NCI-H69 (cell line): ENCODE data around the gene GGN.
A peak's percentile ranks its signal among the peaks of the same experiment; 100 is the strongest.

ENCODE experiments used
- DNase-seq: peaks from one replicate; lab custom pipeline; 2025; lab: John Stamatoyannopoulos, UW

Gene GGN

DNA sequence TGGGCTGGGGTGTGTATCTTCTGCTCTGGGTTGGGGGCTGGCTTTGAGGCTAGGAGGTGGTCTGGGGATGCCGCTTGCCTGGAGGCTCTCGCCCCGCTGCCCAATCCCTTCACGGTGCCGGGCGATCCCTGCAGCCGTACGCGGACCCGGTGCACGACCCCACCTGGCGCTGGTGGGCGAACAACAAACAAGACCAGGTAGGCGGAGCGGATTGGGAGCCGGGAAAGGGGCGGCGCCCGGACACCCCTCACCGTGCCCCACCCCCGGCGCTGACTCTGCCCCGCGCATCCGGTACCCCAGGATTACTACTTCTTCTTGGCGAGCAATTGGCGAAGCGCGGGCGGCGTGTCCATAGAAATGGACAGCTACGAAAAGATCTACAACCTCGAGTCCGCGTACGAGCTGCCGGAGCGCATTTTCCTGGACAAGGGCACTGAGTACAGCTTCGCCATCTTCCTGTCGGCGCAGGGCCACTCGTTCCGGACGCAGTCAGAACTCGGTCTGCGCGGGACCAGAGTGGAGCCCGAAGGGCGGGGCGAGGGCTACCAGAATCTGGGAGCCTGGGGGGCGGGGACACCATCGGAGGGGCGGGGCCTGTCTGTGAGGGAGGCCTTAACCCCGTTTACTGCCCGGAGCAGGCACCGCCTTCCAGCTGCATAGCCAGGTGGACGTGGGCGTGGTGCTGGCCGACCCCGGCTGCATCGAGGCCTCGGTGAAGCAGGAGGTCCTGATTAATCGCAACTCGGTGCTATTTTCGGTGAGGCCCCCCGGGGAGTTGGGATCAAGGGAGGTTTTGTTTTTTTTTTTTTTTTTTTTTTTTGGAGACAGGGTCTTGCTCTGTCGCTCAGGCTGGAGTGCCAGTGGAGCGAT, 25.5 kb downstream of the GGN start:
- DNase-seq: peak; percentile 84

DNA sequence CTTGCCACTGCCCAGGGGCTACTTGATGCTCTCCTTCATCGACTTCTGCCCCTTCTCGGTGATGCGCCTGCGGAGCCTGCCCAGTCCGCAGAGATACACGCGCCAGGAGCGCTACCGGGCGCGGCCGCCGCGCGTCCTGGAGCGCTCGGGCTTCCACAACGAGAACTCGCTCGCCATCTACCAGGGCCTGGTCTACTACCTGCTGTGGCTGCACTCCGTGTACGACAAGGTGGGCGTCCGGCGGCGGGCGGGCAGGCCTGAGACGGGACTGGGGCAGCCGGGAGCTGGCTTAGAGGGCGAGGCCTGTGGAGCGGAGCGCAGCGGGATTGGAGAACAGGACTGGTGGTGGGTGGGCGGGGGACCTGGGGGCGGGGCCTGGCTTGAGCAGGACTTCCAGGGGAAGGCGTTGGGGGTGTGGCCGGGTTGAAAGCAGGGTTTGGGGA, 26.2 kb downstream of the GGN start:
- peak; percentile 92 for DNase-seq

DNA sequence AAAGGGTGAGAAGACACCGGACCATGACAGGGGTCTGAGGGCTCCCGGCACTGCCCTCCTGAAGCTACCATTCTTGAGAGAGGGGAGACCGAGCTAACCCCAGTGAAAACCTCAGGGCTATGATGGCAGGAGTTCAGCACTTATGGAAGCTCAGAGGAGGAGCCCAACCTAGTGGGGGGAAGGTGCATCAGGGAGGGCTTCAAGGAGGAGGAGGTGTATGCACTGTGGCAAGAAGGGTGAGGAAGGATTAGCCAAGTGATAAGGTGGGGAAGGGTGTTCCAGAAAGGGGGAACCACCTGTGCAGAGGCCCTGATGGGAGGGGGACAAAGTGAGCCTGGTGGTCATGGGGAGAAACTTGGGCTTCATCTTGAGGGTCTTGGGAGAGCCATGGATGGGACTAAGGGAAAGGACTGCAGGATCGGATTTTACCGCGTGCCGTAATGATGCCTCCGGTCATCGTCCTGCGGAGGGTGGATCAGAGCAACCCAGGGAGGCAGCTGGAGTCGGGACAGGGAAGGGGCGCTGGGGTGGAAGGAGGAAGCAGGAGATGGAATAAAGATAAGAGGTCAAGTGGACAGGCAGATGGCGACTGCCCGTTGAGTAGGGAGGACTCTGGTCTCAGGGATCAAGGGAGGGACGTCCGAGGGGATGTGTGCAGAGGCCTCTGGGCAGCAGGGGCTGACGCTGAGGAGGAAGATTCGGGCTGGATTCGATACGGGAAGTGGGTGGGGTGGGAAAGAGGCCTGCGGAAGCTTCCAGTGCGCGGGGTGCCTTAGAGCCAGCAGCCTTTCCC, 26.8 kb downstream of the GGN start:
- no peak for DNase-seq

DNA sequence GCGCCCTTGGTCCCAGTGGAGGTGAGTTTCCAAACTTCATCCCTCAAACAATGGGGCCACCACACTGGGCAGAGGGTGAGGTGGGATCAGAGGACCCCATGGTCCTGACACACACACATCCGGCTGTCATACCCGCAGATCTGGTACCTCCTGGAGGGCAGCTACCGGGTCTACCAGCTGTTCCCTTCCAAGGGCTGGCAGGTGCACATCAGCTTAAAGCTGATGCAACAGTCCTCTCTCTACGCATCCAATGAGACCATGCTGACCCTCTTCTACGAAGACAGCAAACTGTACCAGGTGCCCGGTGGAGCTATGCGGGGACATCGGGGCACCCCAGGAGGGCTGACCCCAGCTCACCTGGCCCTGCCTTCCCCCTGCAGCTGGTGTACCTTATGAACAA, 27.5 kb downstream of the GGN start:
- DNase-seq: peak; percentile 23

DNA sequence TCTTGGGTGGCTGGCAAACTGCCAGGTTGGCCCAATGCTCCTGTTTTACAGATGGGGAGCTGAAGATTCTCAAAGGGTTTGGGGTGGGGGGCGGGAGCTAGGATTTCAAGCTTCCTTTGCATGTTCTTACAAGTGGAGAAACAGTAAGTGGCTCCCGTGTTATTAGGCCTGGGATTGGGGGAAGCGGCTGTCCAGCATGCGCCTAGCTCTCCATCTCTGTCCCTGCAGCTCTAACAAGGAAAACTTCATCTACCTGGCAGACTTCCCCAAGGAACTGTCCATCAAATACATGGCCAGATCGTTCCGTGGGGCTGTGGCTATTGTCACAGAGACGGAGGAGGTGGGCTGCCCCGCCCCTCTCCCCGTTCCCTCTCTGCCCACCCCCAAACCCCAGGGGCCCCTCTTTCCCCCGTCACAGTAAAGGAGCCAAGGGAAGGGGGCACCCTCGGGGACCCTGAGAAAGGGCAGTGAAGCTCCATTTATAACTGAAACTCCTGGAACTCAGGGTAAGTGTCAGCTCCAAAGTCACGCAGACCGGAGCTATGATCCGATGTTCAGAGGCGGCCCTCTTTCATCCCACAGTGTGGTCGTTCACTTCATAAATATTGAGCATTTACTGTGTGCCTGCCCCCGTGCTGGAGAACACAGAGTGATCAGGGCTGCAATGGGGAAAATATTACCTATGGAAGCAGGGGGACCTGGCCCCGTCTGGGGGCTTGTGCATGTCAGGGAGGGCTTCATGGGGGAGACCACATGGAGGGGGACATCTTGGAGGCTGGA, 28.4 kb downstream of the GGN start:
- no peak for DNase-seq

DNA sequence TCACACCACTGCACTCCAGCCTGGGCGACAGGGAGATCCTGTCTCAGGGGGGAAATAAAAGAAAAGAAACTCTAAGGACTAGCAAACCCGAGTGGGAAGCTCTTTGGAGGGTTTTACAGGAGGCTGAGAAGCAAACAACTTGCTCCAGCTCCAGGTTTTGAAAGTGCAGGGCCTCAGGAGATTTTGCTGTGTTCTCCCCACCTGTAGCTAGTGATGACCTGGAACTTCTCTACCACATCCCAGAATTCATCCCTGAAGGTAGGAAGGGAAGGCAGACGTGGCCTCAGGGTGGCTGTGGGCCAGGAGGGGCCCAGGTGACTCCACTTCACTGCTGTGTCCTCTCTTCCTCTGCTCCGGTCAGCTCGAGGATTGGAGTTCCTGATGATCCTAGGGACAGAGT, 29.8 kb downstream of the GGN start:
- DNase-seq: no peak

DNA sequence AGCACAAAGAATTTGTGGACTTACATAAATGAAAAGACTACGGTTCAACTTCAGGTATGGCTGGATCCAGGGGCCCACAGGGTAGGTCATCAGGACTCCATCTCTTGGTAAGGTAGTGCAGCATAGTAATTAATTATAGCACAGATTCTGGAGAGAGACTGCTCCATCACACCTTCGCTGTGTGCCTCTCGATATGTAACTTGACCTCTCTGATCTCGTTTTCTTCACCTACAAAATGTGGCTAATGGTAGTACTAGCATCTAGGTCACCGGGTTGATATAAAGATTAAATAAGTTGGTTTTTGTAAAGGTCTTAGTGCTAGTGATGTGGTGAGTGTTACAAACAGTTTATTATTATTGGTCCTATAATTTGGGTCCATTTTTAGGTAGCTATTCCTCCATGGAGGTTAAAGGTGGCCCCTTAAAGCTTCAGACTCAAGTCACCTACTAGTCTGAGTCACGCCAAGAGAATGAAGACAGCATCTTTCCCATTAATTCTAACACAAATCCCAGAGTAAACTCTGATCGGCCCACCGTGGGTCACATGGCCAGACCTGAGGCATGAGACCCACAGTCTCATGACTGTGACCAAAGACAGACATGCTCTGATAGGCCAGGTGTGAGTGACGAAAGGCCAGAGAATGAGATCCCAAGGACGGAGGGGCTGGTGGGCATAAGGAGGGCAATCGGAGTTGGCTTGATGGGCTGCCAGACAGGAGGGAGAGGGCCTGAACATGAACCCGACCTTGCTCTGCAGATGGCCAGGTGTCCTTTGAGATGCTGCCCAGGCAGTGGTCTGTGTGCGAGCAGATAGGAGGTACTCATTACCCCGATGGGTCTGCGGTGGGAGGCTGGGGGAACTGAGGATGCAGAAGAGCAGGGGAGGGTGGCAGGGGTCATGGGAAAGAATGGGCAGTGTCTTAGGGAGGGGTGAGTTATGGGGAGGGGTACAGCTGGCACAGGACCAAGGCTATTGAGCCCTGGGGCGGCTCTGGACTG, 31.8 kb downstream of the GGN start:
- DNase-seq: peak; percentile 38

DNA sequence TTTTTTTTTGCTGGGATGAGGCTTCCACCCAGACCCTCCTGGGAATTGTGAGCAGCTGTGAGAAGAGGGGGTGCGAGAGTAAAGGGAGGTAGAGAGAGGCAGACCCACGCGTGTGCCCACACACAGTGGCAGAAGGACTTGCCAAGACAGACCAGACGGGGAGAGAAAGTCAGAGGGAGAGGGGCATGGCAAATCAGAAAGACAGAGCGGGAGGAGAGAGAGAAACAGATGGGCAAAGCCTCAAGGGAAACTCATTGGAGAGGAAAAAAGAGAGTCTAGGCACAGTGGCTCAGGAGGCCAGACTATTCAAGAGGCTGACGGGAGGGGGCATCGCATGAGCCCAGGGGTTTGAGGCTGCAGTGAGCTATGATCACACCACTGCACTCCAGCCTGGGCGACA, 35.2 kb downstream of the GGN start:
- peak; percentile 69 for DNase-seq

DNA sequence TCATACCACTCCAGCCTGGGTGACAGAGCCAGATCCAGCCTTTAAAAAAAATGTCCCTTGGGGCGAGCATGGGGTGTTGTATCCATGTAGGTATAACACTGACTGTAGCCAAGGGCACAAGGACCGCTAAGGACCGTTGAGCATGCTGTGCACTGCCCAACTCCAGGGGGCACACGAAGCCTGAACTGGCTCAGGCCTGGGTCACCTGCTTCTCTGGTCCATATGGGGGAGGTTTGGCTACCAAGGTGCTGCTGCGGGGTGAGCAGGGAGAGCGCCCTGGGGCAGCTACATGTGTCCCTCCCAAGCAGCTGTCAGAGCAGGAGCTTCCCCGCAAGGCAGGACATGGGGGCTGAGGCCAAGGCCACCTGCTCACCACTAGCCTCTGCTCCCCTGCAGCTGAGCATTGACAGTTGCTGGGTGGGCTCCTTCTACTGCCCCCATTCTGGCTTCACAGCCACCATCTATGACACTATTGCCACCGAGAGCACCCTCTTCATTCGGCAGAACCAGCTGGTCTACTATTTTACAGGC, 35.9 kb downstream of the GGN start:
- peak; percentile 65 for DNase-seq

DNA sequence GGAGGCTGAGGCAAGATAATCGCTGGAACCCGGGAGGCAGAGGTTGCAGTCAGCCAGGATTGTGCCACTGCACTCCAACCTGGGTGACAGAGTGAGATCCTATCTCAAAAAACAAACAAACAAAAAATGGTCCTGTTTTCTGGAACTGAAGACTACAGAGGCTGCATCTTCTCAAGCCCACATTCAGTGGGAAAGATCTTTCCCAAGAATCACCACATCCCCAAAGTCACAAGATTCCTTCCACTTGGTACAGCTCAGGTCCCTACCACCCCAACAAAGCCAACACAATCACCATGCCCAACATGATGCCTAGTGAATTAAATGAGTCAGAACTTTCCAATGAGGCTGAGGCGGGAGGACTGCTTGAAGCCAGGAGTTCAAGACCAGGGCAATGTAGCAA, 37.0 kb downstream of the GGN start:
- DNase-seq: no peak

DNA sequence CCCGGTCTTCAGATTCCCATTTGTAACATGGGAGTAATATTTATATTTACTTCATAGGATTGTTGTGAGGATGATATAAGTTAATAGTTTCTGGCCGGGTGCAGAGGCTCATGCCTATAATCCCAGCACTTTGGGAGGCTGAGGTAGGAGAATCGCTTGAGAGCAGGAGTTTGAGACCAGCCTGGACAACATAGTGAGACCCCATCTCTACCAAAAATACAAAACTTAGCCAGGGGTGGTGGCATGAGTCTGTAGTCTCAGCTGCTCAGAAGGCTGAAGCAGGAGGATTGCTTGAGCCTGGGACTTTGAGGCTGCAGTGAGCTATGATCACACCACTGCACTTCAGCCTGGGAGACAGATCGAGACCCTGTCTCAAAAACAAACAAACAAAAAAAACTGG, 41.0 kb downstream of the GGN start:
- DNase-seq: no peak

DNA sequence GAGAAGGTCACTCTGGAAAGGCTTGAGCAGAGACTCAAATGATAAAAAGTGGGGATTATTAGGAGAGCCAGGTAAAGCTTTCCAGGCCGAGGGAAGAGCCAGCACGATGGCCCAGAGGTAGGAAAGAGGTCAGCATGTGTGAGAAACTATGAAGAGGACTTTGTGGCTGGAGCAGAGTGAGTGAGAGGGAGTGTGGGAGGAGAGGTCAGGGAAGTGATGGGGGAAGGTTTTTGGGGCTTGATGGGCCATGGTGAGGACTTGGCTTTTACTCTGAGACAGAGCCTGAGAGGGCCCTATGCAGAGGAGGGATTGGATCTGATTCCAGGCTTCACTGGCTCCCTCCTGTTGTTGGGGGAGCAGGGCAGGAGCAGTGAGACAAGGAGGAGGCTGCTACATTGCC, 46.9 kb downstream of the GGN start:
- DNase-seq: no peak

DNA sequence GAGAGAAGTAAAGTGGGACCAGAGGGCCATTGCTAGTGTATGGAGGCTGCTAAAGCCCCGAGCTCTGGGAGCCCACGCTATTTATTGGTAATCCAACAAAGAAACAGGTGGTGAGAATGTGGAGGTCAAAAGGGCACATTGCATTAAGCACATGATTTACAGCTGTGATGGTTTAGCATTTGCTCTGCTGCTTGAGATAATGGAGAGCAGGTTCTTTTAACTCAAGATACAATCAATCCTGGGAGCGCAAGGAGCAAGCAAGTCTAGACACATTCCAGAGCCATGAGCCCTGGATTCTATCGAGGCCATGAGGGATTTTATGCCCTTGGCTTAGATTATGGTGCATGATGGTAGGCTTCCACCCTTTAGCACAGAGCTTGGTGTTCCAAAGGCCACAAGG, 48.8 kb downstream of the GGN start:
- DNase-seq: peak; percentile 37

DNA sequence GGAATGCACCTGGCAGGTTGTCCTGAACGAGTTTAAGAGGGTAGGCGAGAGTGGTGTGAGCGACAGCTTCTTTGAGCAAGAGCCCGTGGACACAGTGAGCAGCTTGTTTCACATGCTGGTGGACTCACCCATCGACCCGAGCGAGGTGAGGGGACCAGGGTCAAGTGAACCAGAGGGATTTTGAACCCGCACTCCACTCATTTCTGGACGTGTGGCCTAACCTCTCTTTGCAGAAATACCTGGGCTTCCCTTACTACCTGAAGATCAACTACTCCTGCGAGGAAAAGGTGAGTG, 50.5 kb downstream of the GGN start:
- no peak for DNase-seq

DNA sequence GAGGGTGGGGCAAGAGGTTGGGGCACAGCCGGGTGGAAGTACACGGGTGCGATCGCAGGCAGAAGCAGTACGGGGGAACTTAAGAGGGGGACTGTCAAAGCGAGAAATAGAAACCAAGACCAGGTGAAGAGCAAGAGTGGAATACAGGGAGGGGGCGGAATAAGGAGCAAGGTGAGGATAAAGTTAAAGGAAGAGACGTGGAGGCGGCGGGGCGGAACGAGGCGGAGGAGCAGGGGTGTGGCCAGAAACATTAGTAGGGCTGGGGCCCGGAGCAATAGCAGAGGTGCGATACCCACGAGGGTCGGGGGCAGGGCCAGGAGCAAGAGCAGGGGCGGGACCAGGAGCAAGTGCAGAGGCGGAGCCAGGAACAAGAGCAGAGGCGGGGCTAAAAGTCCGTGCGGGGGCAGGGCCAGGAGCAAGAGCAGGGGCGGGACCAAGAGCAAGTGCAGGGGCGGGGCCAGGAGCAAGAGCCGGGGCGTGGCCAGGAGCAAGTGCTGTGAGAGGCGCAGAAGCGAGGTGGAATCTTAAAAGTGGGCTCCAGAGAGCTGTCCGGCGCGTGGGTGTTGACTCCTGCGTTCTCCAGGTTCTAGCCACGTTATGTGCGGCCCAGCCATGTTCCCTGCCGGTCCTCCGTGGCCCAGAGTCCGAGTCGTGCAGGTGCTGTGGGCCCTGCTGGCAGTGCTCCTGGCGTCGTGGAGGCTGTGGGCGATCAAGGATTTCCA, 51.0 kb downstream of the GGN start:
- DNase-seq: peak; percentile 97

DNA sequence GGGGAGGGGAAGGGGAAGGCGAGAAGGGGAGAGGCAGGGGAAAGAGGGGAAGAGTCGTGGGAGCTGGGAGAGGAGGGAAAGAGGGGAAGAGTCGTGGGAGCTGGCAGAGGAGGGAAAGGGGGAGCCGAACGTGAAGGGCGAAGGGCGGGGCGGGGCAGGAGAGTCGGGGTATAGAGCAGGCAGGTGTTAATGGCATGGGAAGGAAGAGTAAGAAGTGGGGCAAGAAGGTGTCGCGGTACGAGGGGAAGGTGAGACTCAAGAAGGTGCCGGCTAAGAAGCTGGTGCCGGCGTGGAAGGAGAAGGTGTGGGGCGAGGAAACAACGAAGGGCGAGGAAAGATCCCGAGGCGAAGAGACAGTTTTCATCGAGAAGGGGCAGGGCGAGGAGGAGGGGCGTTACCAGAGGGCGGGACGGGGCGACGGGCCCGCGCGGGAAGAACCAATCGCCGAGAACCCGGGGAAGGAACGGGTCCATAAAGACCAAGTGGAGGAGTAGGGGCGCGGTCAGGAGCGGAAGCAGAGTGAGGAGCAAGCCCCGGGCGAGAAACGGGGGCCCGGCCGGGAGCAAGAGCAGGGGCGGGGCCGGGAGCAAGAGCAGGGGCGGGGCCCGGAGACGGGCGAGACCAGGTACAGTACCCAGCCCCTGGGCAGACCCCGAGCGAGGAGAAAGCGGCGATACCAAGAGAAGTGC, 51.7 kb downstream of the GGN start:
- DNase-seq: peak; percentile 99
